ENCODE data around the gene CCNH. TPM values are rescaled to one million over a fixed set of nuclear protein-coding genes. Genes with fewer than 3 reads are reported as not detected.

CCNH gene
- total RNA-seq, 4 donors from 2014 or later, result 33.0 to 98.0 (median 67.6) TPM

DNA sequence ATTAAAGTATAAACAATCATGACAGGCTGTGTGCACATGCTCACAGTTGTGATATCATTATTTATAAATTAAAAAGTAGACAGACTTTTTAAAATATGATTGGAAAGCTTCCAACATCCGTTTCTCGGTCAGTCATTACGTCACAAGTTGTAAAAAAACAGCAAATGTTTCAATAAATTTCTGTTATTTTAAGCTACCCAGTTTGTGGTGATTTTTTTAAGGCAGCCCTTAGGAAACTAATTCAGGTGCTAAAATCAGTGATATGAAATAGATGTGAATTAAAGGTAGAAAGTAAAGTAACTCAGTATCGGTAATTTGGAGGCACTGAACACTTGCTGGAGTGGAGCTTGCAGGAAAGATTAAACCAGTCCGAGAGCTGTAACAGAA lies 1.2 kb downstream of the CCNH start:
- WGBS, result 5% methylated on average over 5 of the region's 5 CpGs
- intact Hi-C loops (cut with DNase I), result loop anchor here (5.0 kb wide), 1 partner anchor 144 kb away; the partner anchor contains the start of gene RASA1

DNA sequence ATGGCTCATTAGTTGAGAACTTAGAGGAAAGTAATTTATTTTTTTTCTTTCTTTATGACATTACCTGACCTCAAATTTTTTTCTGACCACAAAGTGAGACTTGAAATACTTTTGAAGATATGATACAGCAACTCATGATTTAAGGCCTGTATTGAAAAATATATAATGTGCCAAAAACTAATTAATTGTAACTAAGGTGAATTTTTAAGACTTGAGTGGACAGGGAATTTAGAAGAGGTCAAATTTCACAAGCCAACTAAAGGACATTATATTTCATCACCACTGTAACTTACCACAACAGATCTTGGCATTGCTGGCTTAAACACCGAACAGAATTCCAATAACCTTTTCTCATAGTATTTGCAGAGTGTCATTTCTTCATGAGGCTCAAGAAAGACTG lies 1.8 kb downstream of the CCNH start:
- 55% methylated on average over 1 of the region's 1 CpG for WGBS
- intact Hi-C loops (cut with DNase I), result loop anchor here (5.0 kb wide), 1 partner anchor 144 kb away; the partner anchor contains the start of gene RASA1
- DNase-seq (ENCODE audit: extremely low spot score), result no peak
- Histone ChIP-seq H3K4me1 (peaks cover 19 to 26% (median 24%) of the 10 kb centered on the region in 4 donors), H3K36me3 (peaks cover 17 to 49% (median 39%) of the 10 kb centered on the region in 4 donors), H3K27me3 (no peaks in the 10 kb centered on the region), H3K27ac (replicated peaks in 1 of 4) (peak overlapping the region in 3 of 4 donors; percentile 97 to 100 (median 99)), H3K4me3 (peak overlapping the region in 3 of 4 donors; percentile 86 to 90 (median 88)), H3K9me3 (no peaks in the 10 kb centered on the region)
- no peak for TF ChIP-seq POLR2AphosphoS5 (IDR thresholded peaks at IDR 0.05)
- TF ChIP-seq EP300 (IDR thresholded peaks at IDR 0.05), result no peak
- TF ChIP-seq, protein P1, sequence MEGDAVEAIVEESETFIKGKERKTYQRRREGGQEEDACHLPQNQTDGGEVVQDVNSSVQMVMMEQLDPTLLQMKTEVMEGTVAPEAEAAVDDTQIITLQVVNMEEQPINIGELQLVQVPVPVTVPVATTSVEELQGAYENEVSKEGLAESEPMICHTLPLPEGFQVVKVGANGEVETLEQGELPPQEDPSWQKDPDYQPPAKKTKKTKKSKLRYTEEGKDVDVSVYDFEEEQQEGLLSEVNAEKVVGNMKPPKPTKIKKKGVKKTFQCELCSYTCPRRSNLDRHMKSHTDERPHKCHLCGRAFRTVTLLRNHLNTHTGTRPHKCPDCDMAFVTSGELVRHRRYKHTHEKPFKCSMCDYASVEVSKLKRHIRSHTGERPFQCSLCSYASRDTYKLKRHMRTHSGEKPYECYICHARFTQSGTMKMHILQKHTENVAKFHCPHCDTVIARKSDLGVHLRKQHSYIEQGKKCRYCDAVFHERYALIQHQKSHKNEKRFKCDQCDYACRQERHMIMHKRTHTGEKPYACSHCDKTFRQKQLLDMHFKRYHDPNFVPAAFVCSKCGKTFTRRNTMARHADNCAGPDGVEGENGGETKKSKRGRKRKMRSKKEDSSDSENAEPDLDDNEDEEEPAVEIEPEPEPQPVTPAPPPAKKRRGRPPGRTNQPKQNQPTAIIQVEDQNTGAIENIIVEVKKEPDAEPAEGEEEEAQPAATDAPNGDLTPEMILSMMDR (IDR thresholded peaks at IDR 0.05), result no peak
- no peak for TF ChIP-seq POLR2A (IDR thresholded peaks at IDR 0.05; ENCODE audit: low read depth)

More for the DNA sequence above, 1.2 kb downstream of the CCNH start:
- peaks cover 19 to 26% (median 24%) of the 10 kb centered on the region in 4 donors for H3K4me1 ChIP-seq
- H3K9me3 ChIP-seq, result no peaks in the 10 kb centered on the region
- no peak for DNase-seq (ENCODE audit: extremely low spot score)
- no peak for TF ChIP-seq POLR2A (IDR thresholded peaks at IDR 0.05; ENCODE audit: low read depth)
- TF ChIP-seq POLR2AphosphoS5 (IDR thresholded peaks at IDR 0.05), result no peak
- no peak for TF ChIP-seq EP300 (IDR thresholded peaks at IDR 0.05)
- peak overlapping the region; percentile 86 to 90 (median 88) for H3K4me3 ChIP-seq
- peaks cover 10 to 42% (median 33%) of the 10 kb centered on the region in 4 donors for H3K36me3 ChIP-seq
- H3K27ac ChIP-seq (replicated peaks in 1 of 4), result peak overlapping the region; percentile 97 to 100 (median 98)
- H3K27me3 ChIP-seq, result no peaks in the 10 kb centered on the region

- WGBS, result 62% methylated on average over 2 of the region's 2 CpGs
- H3K27me3 ChIP-seq, result no peaks in the 10 kb centered on the region
- intact Hi-C loops (cut with DNase I), result no loop called here
- H3K4me1 ChIP-seq, result peaks cover 11 to 26% (median 19%) of the 10 kb centered on the region in 4 donors
- no peak overlapping the region for H3K27ac ChIP-seq (replicated peaks in 1 of 4)
- H3K36me3 ChIP-seq, result peaks cover 29 to 76% (median 60%) of the 10 kb centered on the region in 4 donors
- no peaks in the 10 kb centered on the region for H3K9me3 ChIP-seq
- no peak overlapping the region for H3K4me3 ChIP-seq
- DNase-seq (ENCODE audit: extremely low spot score), result no peak
- no peak for TF ChIP-seq POLR2A (IDR thresholded peaks at IDR 0.05; ENCODE audit: low read depth)
- TF ChIP-seq POLR2AphosphoS5 (IDR thresholded peaks at IDR 0.05), result no peak
- no peak for TF ChIP-seq EP300 (IDR thresholded peaks at IDR 0.05)
- TF ChIP-seq, protein P1 (IDR thresholded peaks at IDR 0.05), result no peak
Measured at GRCh38 chr5:87408204-87408603, 4.5 kb downstream of the CCNH start.

DNA sequence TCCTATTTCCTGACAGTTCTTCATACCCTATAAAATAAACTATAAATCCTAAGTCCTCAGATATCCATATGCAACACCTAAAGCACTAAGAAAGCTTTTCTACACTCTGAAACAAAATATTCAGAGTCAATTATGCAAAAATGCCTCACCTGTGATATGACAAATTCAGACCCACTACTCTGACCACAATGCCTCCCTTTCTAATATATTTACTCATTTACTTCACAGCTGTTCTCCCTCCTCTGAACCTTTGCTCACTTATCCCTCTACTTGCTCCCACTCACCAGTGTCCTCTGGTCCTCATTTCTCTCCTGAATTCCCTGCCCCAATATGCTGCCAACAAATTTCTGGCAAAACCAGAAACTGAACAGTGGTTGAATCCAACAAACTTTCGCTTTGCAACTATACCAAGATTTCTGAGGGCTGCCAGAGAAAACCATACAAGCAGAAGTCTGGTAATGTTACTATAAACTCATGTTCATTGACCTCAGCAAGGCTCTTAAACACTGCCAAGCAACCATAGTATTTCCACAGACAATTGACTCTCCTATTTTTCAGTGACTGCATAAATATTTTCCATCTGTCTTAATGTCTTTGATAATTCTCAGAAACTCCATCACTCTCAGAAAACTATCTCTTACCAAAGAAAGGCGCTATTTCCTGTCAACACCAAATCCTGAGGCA lies 7.1 kb downstream of the CCNH start:
- 97% methylated on average over 2 of the region's 2 CpGs for WGBS
- no peak for DNase-seq (ENCODE audit: extremely low spot score)
- Histone ChIP-seq H3K9me3 (no peaks in the 10 kb centered on the region), H3K36me3 (peaks cover 36 to 98% (median 77%) of the 10 kb centered on the region in 4 donors), H3K27me3 (no peaks in the 10 kb centered on the region), H3K4me1 (peaks cover 2 to 13% (median 9%) of the 10 kb centered on the region in 4 donors), H3K4me3 (no peak overlapping the region), H3K27ac (replicated peaks in 1 of 4) (no peak overlapping the region)
- TF ChIP-seq, protein P1 (IDR thresholded peaks at IDR 0.05), result no peak
- TF ChIP-seq POLR2AphosphoS5 (IDR thresholded peaks at IDR 0.05) (no peak), EP300 (IDR thresholded peaks at IDR 0.05) (no peak), POLR2A (IDR thresholded peaks at IDR 0.05; ENCODE audit: low read depth) (no peak)
- intact Hi-C loops (cut with DNase I), result no loop called here

GRCh38 chr5:87404359-87404758 lies 8.4 kb downstream of the CCNH start:
- no peak for DNase-seq (ENCODE audit: extremely low spot score)
- Histone ChIP-seq H3K27ac (replicated peaks in 1 of 4) (no peak overlapping the region), H3K36me3 (peaks cover 36 to 94% (median 76%) of the 10 kb centered on the region in 4 donors)

More at GRCh38 chr5:87404359-87404758, 8.4 kb downstream of the CCNH start:
- Histone ChIP-seq H3K27me3 (no peaks in the 10 kb centered on the region), H3K9me3 (no peaks in the 10 kb centered on the region), H3K4me1 (peaks cover 0 to 16% (median 12%) of the 10 kb centered on the region in 4 donors), H3K4me3 (no peak overlapping the region)
- TF ChIP-seq, protein P1 (IDR thresholded peaks at IDR 0.05), result no peak
- TF ChIP-seq POLR2AphosphoS5 (IDR thresholded peaks at IDR 0.05), result no peak
- TF ChIP-seq POLR2A (IDR thresholded peaks at IDR 0.05; ENCODE audit: low read depth), result no peak
- no peak for TF ChIP-seq EP300 (IDR thresholded peaks at IDR 0.05)
- intact Hi-C loops (cut with DNase I), result no loop called here
- 88% methylated on average over 2 of the region's 2 CpGs for WGBS
